GM10248 (cell line): ENCODE data around the gene C5orf63.

Experiments
- CTCF ChIA-PET: fragments of 300-600 bp; sonication (Branson Sonifier 250); formaldehyde crosslinking; extraction: SDS; loops from one replicate; lab custom pipeline; 2021; ENCODE audit warnings: antibody characterized with exemption; lab: Yijun Ruan, JAX
- POLR2A ChIA-PET: fragments of 350-650 bp; sonication (Branson Sonifier 250); formaldehyde crosslinking; extraction: SDS; loops from one replicate; lab custom pipeline; 2020; ENCODE audit warnings: antibody characterized with exemption; lab: Yijun Ruan, JAX
- DNase-seq: peaks from one replicate; pipeline ENCODE4 v3.0.0; 2012; ENCODE audit errors: extremely low spot score
- CTCF ChIP-seq: IDR thresholded peaks from 2 replicates; pipeline ENCODE4 v1.5.1; 2012; ENCODE audit warnings: mild to moderate bottlenecking, low read depth; ENCODE audit errors: extremely low read depth, missing control alignments, control extremely low read depth

Gene C5orf63

DNA sequence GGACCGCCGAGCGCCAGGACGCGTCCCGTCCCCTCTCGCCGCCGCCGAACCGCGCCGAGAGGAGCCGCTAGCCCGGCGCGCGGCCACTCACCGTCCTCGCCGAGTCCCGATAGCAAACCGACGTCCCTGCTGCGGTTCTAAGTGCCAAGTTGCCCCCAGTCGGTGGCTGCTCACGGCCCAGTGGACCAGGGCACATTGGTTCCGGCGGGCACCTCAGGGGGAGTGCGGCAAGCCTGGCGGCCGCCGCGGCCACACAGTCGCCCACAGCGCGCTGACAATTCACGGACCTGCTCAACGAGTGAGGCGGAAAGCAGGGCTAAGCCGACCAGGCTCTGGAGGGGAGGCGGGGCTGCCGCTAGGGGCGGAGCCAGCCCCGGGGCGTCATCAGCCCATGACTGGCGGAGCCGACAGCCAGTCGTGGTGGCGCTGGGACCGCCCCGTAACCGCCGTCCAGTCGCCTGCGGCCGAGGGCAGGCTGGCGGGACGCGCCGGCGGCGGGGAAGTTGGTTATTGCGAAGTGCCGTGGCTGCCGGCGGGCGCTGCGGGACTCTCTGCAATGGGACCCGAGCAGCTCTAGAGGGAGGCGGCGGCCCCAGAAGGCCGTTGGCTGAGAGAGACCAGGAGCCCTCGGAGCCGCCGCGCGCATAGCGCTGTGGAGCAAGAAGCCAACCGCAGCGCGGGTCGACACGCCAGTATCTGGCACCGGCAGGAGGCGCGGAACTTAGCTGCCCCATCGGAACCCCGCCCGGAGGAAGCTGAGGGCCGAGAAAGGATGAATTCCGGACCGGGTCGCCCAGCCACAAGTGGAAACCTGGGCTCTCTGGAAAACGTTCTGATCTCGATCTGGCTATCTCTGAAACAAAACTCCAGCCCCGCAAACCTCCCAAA is 42.8 kb downstream of the C5orf63 start, which contains the start of gene MARCHF3:
Gene MARCHF3 (minus strand): TSS at position 300 of the 888 bp plus-strand sequence. CDS start 112,387 bp downstream, outside the sequence.
- peak; percentile 99 for DNase-seq
- TF ChIP-seq CTCF, result peak; percentile 22
- ChIA-PET POLR2A (interaction anchor here (0.5 to 1.2 kb wide), 3 partner anchors 18 to 252 kb away, joined by 3 to 4 read pairs (median 3); no protein-coding TSS in a partner anchor), CTCF (interaction anchor here (0.9 to 5.2 kb wide), 7 partner anchors 10 to 67 kb away, joined by 3 to 32 read pairs (median 4); no protein-coding TSS in a partner anchor)

GRCh38 chr5:127029581-127030258 is 43.6 kb downstream of the C5orf63 start:
- DNase-seq, result peak; percentile 32
- CTCF ChIA-PET, result interaction anchor here (0.9 to 5.2 kb wide), 8 partner anchors 9 to 420 kb away, joined by 3 to 32 read pairs (median 4); no protein-coding TSS in a partner anchor
- TF ChIP-seq CTCF, result no peak
- POLR2A ChIA-PET, result interaction anchor here (0.5 to 1.1 kb wide), 2 partner anchors 25 to 251 kb away, joined by 3 to 4 read pairs; no protein-coding TSS in a partner anchor

GRCh38 chr5:127028822-127029457 is 44.4 kb downstream of the C5orf63 start:
- ChIA-PET POLR2A (interaction anchor here (1.1 kb wide), 1 partner anchor 251 kb away, joined by 4 read pairs; no protein-coding TSS in a partner anchor), CTCF (interaction anchor here (0.9 to 5.2 kb wide), 12 partner anchors 9 to 419 kb away, joined by 3 to 32 read pairs (median 4); no protein-coding TSS in a partner anchor)
- DNase-seq, result no peak
- no peak for TF ChIP-seq CTCF

GRCh38 chr5:127027539-127027938 is 45.8 kb downstream of the C5orf63 start:
- POLR2A ChIA-PET, result no interaction called here
- CTCF ChIA-PET, result interaction anchor here (1.4 to 5.2 kb wide), 3 partner anchors 14 to 23 kb away, joined by 5 to 32 read pairs (median 6); no protein-coding TSS in a partner anchor
- TF ChIP-seq CTCF, result no peak
- DNase-seq, result no peak

- CTCF ChIA-PET, result interaction anchor here (0.8 to 5.2 kb wide), 9 partner anchors 8 to 246 kb away, joined by 3 to 32 read pairs (median 3); no protein-coding TSS in a partner anchor
- DNase-seq, result no peak
- POLR2A ChIA-PET, result no interaction called here
- no peak for TF ChIP-seq CTCF
Observed at GRCh38 chr5:127026166-127026565, 47.1 kb downstream of the C5orf63 start.

DNA sequence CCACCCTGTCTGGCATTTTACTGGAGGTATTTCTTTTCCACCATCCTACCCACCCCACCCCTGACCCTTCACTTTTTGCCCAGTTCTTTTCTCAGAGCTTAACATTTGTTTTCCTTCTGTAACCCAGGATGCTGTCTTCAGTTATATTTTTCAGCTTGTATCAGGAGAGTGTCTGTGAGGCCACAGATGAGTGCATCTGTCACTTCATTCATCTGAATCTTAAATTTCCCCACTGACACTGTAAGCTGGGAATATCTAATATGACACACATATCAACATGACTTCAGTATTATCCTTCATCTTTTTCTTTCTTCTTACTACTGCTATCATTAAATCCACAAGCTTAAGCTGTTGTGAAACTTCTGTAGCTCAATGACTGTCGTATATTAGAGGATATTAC is 47.8 kb downstream of the C5orf63 start:
- CTCF ChIA-PET, result interaction anchor here (0.8 to 5.2 kb wide), 7 partner anchors 12 to 246 kb away, joined by 3 to 32 read pairs (median 3); no protein-coding TSS in a partner anchor

More for the DNA sequence above, 47.8 kb downstream of the C5orf63 start:
- TF ChIP-seq CTCF, result no peak
- POLR2A ChIA-PET, result no interaction called here
- DNase-seq, result no peak
